BE2C (cell line): ENCODE results near the gene FREM1.

Source experiments
- DNase-seq: peaks from one replicate; pipeline ENCODE4 v3.0.0-alpha.2; 2020
- H3K27me3 ChIP-seq: fragments of 250-450 bp; sonication (Bioruptor Pico); 2 replicates; pipeline ENCODE4 v1.5.1; 2020; ENCODE audit warnings: mild to moderate bottlenecking
- H3K36me3 ChIP-seq: fragments of 250-450 bp; sonication (Bioruptor Pico); 2 replicates; pipeline ENCODE4 v1.5.1; 2020; ENCODE audit warnings: mild to moderate bottlenecking
- H3K4me1 ChIP-seq: fragments of 250-450 bp; sonication (Bioruptor Pico); 2 replicates; pipeline ENCODE4 v1.5.1; 2020
- H3K4me3 ChIP-seq: 2 replicates; pipeline ENCODE4 v1.5.1; 2011; ENCODE audit warnings: low read depth, low read length
- H3K9me3 ChIP-seq: fragments of 250-450 bp; sonication (Bioruptor Pico); 2 replicates; pipeline ENCODE4 v1.5.1; 2020
- CTCF ChIP-seq: IDR thresholded peaks from 2 replicates; pipeline ENCODE4 v1.5.1; 2012; ENCODE audit warnings: mild to moderate bottlenecking, low read depth, low read length

The FREM1 gene

GRCh38 chr9:14881006-14881405 is 29.2 kb downstream of the FREM1 start:
- no peak for TF ChIP-seq CTCF
- Histone ChIP-seq H3K36me3 (no peaks in the 10 kb centered on the region), H3K9me3 (no peaks in the 10 kb centered on the region), H3K27me3 (no peaks in the 10 kb centered on the region), H3K4me3 (no peak overlapping the region), H3K4me1 (no peaks in the 10 kb centered on the region)
- no peak for DNase-seq

DNA sequence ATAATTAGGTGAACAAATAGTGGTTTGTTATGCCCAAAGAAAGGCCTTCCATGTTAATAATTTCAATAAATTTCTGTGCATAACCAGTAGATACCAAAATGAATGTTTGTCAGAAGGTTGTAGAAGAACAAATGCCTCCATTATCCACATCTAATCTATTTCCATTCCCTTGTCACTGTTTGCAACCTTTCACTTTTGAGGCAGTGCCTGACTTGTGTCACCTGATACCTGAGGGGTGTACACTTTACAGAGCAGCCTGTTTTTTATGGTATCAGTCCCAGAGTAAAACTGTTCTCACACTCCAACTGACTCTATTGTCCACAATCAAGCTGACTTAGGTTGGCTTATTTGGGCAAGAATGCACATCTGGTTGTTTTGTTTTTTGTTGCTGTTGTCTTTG is 40.1 kb downstream of the FREM1 start:
- H3K27me3 ChIP-seq, result peaks cover 3% of the 10 kb centered on the region; the same call in 1 of the 2 replicates
- no peak for DNase-seq
- TF ChIP-seq CTCF, result no peak
- H3K4me1 ChIP-seq, result no peaks in the 10 kb centered on the region; the same call in 1 of the 2 replicates
- no peaks in the 10 kb centered on the region for H3K36me3 ChIP-seq
- no peaks in the 10 kb centered on the region for H3K9me3 ChIP-seq
- H3K4me3 ChIP-seq, result no peak overlapping the region

DNA sequence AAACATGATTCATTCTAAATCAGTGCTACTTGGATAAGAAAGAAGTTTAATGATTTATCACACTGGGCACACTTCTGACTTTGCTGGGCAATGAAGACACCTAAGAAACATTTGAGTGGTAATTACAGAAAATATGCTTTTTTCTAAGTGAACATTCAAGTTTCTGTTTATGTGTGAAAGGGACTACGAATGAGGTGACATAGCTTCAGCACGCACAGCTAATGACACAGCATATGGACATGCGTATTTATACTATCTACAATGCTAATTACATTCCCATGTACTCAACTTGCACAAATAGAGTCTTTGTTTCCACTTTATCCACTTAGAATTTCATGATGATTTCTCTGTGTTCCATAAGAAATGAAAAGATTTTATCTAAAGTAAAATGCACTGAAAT is 40.6 kb downstream of the FREM1 start:
- H3K4me1 ChIP-seq, result no peaks in the 10 kb centered on the region; the same call in 1 of the 2 replicates
- H3K4me3 ChIP-seq, result no peak overlapping the region
- peaks cover 3% of the 10 kb centered on the region; the same call in 1 of the 2 replicates for H3K27me3 ChIP-seq
- no peak for DNase-seq
- H3K36me3 ChIP-seq, result no peaks in the 10 kb centered on the region
- TF ChIP-seq CTCF, result no peak
- H3K9me3 ChIP-seq, result no peaks in the 10 kb centered on the region

DNA sequence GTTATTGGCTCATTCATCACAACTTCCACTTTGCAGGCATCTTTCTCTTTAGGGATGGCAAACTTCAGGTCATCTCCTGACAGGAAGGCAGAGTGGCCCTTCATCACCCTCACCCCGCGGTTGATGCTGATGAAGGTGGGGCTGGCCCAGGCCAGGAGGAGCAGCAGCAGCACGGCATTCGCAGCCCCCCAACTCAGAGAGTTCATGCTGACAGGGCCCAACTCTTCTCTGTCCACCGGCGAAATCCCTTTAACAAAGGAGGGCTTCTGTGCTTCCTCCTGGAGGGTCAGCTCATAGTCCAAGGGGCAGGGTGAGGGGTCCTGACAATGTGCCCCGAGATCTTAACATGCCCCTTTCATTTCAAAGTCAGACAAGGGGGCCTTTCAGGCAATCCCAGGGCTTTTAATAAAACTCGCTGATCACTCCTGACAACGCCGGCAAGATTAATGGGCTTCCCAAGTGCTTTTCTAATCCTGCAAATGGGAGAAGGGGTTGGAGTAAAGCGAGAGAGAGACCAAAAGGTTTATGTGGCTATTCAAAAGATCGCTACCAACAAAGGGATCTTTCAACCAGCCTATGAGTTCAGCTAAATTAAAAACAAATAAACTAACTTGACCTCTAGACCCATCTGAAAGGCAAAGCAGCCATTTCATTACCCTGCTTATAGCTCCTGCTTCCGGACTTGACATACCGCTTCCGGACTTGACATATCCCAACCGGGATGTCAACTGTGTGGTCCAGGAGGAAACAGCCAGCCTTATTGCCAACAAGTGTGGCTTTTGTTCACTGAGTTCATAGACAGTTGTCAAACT is 41.2 kb downstream of the FREM1 start:
- no peak for TF ChIP-seq CTCF
- Histone ChIP-seq H3K4me3 (no peak overlapping the region), H3K27me3 (peaks cover 3% of the 10 kb centered on the region; the same call in 1 of the 2 replicates), H3K9me3 (no peaks in the 10 kb centered on the region), H3K36me3 (no peaks in the 10 kb centered on the region), H3K4me1 (no peaks in the 10 kb centered on the region; the same call in 1 of the 2 replicates)
- no peak for DNase-seq

- Histone ChIP-seq H3K4me3 (no peak overlapping the region), H3K4me1 (no peaks in the 10 kb centered on the region; the same call in 1 of the 2 replicates), H3K9me3 (no peaks in the 10 kb centered on the region), H3K27me3 (peaks cover 3% of the 10 kb centered on the region; the same call in 1 of the 2 replicates), H3K36me3 (no peaks in the 10 kb centered on the region)
- no peak for TF ChIP-seq CTCF
- no peak for DNase-seq
Measured at GRCh38 chr9:14868418-14868771, 41.8 kb downstream of the FREM1 start.

- H3K9me3 ChIP-seq, result no peaks in the 10 kb centered on the region
- TF ChIP-seq CTCF, result no peak
- H3K4me1 ChIP-seq, result no peaks in the 10 kb centered on the region; the same call in 1 of the 2 replicates
- no peak overlapping the region for H3K4me3 ChIP-seq
- DNase-seq, result no peak
- H3K36me3 ChIP-seq, result no peaks in the 10 kb centered on the region
- peaks cover 3% of the 10 kb centered on the region; the same call in 1 of the 2 replicates for H3K27me3 ChIP-seq
Measured at GRCh38 chr9:14866200-14866749, 44.0 kb downstream of the FREM1 start.
